NCI-H146 treated with DMSO at 0.1 percent for 48 hours (cell line): ENCODE data around the gene PARP16.
A peak's percentile ranks its signal among the peaks of the same experiment; 100 is the strongest.
"Not testable (repeated sequence)": the region's sequence is repeated elsewhere in the genome, so short reads cannot be mapped to it uniquely, and the experiment has no call there.

Experiments
- DNase-seq: peaks from one replicate; lab custom pipeline; 2025; ENCODE audit not compliant: unreplicated experiment; lab: John Stamatoyannopoulos, UW

The PARP16 gene

GRCh38 chr15:65245096-65245856 lies 41.4 kb downstream of the PARP16 start:
- DNase-seq: no peak

- no peak for DNase-seq
Observed at GRCh38 chr15:65244638-65245037, 42.0 kb downstream of the PARP16 start.

GRCh38 chr15:65236443-65236842 lies 50.2 kb downstream of the PARP16 start:
- DNase-seq: not testable (repeated sequence)

- DNase-seq: no peak
Observed at GRCh38 chr15:65233696-65234095, 53.0 kb downstream of the PARP16 start.

- no peak for DNase-seq
Observed at GRCh38 chr15:65232520-65232919, 54.2 kb downstream of the PARP16 start.

- DNase-seq: no peak
Observed at GRCh38 chr15:65231306-65231705, 55.4 kb downstream of the PARP16 start.

- not testable (repeated sequence) for DNase-seq
Observed at GRCh38 chr15:65226901-65227300, 59.8 kb downstream of the PARP16 start.

GRCh38 chr15:65226221-65226620 lies 60.5 kb downstream of the PARP16 start:
- no peak for DNase-seq

GRCh38 chr15:65223996-65224395 lies 62.7 kb downstream of the PARP16 start:
- DNase-seq: no peak

GRCh38 chr15:65222891-65223290 lies 63.8 kb downstream of the PARP16 start:
- DNase-seq: no peak

GRCh38 chr15:65221697-65222096 lies 65.0 kb downstream of the PARP16 start:
- no peak for DNase-seq

GRCh38 chr15:65219137-65219536 lies 67.5 kb downstream of the PARP16 start:
- DNase-seq: no peak

GRCh38 chr15:65217526-65218482 lies 68.9 kb downstream of the PARP16 start:
- DNase-seq: no peak

GRCh38 chr15:65215496-65215895 lies 71.2 kb downstream of the PARP16 start:
- DNase-seq: no peak

- no peak for DNase-seq
Observed at GRCh38 chr15:65214010-65214409, 72.7 kb downstream of the PARP16 start.

GRCh38 chr15:65213241-65213640 lies 73.4 kb downstream of the PARP16 start:
- no peak for DNase-seq

GRCh38 chr15:65212097-65212496 lies 74.6 kb downstream of the PARP16 start:
- DNase-seq: peak; percentile 5

- DNase-seq: no peak
Observed at GRCh38 chr15:65211482-65211982, 75.2 kb downstream of the PARP16 start.

GRCh38 chr15:65210770-65211481 lies 75.8 kb downstream of the PARP16 start, which contains the start of gene CILP:
Gene CILP (minus strand): TSS chr15:65211473. CDS start chr15:65209755, 1,718 bp downstream.
- no peak for DNase-seq

- no peak for DNase-seq
Observed at GRCh38 chr15:65209701-65210643, 76.7 kb downstream of the PARP16 start.
